ENCODE data around the gene ALDH5A1.

DNA sequence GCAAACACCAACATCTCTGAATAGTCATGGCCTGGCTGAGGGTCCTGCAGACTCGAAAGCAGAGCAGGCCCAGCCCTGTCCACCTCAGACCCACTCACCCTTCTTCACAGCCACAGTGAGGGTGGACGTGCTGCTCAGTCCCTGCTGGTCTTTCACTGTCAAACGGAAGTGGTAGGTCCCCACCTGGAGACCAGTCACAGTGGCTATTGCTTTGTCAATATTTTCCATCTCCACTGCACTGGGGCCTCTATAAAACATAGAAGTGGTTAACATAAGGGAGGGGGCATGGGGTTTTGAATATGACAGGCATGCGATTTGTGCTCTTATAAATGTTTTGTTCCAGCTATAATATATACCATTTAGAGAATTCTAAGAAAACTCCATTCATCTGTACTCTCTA, 73.9 kb downstream of the ALDH5A1 start:
- TF ChIP-seq POLR2AphosphoS5 (IDR thresholded peaks at IDR 0.05; ENCODE audit: low read depth, low read length) (no peak), FOXP2 (optimal IDR thresholded peaks at IDR 0.05; ENCODE audit: borderline replicate concordance, extremely low read depth, extremely low read length, insufficient read depth) (no peak), TAF1 (IDR thresholded peaks at IDR 0.05; ENCODE audit: borderline replicate concordance, insufficient read depth, low read length) (no peak)

All from PFSK-1 (cell line).